AML-193 (cell line): ENCODE measurements around the gene ARID1A.
"Not testable (repeated sequence)": the region's sequence is repeated elsewhere in the genome, so short reads cannot be mapped to it uniquely, and the experiment has no call there.

Source experiments
- DNase-seq, 2 experiments: peaks; one replicate each; lab custom pipeline; 2025; lab: John Stamatoyannopoulos, UW

The ARID1A gene

DNA sequence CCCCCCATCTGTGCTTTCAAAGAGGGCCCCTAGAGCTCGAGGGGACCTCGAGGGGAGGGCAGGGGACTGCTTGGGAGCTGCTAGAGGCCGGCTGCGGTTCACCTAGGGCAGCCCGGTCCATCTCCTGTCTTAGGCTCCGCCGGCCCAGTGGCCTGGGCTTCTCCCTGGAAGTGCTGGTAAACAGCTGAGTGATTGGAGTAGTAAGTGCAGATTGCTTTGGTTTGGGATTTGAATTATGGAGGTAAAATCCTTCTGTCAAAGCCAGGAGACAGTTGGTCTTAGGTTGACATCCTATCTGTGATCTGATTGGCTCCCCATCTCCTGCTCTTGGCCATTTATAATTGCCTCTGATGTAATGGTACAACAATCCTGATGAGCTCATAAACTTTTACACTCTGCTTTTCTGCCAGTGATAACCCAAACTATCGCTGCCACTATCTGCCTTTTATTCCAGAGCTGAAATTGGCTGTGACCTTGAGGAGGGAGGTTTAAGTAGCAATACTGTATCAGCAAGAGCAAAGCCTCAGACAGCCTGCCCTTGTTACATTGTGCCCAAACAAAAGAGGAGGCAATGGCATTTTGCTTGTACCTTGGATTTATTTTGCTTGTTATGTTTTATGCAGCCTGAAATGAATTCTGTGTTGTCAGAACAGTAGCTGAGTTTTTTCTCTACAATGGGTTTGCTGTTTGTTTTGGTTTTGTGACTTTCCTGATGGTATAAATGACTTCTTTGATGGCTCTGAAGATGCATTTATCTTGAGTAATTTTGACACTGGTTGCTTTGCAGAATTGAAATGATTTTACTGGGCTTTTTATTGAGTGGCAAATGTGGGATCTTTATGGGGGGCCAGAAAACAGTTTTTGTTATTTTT lies 2.4 kb downstream of the ARID1A start:
- DNase-seq, result peak; percentile 78 to 81

DNA sequence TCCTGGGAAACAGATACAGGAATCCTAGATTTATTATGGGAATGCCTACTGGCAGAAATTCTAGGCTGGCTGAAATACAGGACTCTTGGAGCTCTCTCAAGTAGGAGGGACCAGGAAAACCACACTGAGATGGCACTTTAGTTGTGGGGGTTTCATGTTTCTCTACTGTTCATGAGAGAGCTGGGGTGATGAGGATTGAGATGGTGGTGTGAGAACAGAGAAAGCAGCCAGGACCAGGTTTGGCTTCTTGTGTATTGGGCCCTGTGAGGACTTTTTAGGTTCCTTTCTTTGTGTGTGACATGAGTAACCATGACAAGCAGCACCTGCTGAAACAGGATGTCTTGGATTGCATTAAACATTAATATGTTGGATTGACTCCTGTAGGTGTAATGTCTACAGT lies 4.9 kb downstream of the ARID1A start:
- DNase-seq, result no peak

DNA sequence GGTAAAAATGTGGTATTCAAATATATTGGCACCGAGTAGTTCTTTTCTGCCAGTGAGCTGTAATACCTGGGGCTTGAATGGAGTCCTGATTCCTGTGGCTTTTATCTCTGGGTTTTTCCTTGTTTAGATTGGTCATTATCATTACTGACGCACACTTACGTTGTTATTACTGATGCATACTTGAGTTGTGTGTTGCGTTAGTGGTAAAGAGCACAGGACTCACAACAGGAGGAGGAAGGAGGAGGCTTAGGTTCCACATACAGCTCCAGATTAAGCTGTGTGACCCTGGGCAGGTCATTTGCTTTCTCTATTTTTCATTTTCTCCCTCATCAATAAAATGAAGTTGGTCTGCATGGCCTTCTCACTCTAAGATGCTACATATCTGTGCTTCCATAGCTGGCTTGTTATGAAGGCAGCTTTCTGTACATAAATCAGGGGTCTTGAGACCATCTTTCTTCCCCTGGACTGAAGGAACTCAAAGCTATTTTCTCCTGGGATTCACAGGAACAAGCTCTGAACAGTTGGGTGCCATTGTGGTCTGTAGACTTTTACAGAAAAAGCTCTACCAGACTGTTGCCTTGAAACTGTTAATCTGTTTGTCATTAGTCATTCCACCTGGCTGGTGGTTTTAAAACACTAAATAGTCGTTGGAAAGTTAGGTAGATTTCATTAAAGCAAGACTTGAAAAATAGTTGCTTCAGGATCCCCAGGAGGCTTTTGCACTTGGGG lies 5.6 kb downstream of the ARID1A start:
- DNase-seq, result no peak

GRCh38 chr1:26701995-26702679 lies 6.3 kb downstream of the ARID1A start:
- no peak for DNase-seq

- DNase-seq, result no peak
Measured at GRCh38 chr1:26702680-26703038, 6.8 kb downstream of the ARID1A start.

GRCh38 chr1:26703478-26703877 lies 7.7 kb downstream of the ARID1A start:
- DNase-seq, result no peak

DNA sequence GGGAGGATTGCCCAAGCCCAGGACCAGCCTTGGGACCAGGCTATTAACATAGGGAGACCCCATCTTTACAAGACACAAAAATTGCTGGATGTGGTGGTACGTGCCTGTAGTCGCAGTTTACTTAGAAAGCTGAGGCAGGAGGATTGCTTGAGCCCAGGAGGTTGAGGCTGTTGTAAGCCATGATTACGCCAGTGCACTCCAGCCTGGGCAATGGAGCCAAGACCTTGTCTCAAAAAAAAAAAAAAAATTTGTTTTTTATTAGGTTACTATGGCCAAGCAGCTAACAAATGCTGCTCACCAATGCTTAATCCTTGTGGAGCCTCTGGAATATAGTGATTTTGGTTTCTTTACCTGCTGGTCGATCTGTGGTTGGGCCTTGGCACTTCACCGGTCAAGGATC lies 8.8 kb downstream of the ARID1A start:
- DNase-seq, result no peak

DNA sequence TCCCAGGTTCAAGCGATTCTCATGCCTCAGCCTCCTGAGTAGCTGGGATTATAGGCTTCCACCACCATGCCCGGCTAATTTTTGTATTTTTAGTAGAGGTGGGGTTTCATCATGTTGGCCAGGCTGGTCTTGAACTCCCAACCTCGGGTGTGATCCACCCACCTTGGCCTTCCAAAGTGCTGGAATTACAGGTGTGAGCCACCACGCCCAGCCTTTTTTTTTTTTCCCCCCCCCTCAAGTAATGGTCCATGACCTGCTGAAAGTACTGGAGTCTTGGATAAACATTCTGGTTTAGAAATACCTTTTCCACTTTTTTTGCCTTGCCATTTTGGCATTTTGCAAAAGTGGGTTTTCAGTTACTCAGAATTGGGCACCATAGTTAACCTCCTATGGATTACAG lies 9.4 kb downstream of the ARID1A start:
- DNase-seq, result not testable (repeated sequence)

DNA sequence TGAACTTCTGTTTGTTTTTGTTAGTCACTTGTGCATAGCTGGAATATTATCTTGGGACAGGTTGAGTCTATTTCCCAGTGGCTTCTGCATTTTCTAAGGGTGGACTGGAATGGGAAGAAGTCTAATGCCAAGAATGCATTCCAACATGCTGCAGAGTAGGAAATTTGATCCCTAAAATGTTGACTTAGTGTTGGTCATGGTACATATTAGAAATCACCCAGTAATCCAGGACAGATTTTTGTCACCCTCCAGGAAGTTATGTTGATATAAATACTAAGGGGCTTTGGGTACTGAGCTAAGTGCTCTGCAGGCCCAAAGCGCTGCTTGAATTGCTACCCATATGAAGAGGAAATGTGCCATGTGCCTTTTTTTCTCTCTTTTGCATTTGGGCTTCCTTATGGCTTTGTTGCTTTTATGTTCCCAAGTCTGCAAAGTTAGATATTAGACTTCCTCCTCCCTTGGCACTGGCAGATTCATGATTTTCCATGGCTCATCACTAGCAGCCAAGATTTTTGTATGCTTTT lies 10.0 kb downstream of the ARID1A start:
- DNase-seq, result no peak

DNA sequence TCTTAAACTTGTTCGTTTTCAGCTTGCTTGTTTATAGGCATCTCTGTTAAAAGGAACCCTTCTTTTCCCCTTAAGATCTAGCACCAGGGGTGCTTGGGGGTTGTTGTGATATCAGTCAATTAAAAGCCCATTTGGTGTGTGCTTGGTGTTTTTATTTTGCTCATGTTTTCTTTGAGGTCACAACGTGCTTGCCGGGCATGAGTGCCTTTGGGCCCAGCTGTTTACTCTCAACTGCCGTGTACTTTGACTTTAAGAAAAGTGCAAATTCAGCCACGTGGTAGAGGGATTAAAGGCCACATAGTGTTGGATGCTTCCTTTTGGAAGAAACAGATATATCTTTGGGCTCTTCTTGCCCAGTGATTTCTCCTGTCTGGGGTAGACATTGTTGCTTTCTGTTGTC lies 10.5 kb downstream of the ARID1A start:
- DNase-seq, result no peak

GRCh38 chr1:26710811-26711210 lies 15.0 kb downstream of the ARID1A start:
- no peak for DNase-seq

DNA sequence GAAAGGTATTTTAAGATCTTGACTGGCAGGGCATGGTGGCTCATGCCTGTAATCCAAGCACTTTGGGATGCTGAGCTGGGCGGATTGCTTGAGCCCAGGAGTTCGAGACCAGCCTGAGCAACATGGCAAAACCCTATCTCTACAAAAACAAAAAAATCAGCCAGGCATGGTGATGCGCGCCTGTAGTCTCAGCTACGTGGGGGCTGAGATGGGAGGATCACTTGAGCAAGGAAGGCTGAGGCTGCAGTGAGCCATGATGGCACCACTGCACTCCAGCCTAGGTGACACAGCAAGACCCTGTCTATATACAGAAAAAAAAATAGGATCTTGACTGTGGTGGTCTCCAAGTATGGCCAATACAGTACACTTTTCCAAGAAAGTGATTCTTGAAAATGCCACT lies 16.0 kb downstream of the ARID1A start:
- no peak for DNase-seq

- DNase-seq, result no peak
Measured at GRCh38 chr1:26717017-26717491, 21.2 kb downstream of the ARID1A start.

- no peak for DNase-seq
Measured at GRCh38 chr1:26719205-26719604, 23.4 kb downstream of the ARID1A start.

- no peak for DNase-seq
Measured at GRCh38 chr1:26721669-26722355, 26.0 kb downstream of the ARID1A start.

GRCh38 chr1:26723013-26723991 lies 27.5 kb downstream of the ARID1A start:
- DNase-seq, result no peak

GRCh38 chr1:26724118-26724517 lies 28.3 kb downstream of the ARID1A start:
- no peak for DNase-seq

GRCh38 chr1:26724926-26725325 lies 29.1 kb downstream of the ARID1A start:
- DNase-seq, result no peak

DNA sequence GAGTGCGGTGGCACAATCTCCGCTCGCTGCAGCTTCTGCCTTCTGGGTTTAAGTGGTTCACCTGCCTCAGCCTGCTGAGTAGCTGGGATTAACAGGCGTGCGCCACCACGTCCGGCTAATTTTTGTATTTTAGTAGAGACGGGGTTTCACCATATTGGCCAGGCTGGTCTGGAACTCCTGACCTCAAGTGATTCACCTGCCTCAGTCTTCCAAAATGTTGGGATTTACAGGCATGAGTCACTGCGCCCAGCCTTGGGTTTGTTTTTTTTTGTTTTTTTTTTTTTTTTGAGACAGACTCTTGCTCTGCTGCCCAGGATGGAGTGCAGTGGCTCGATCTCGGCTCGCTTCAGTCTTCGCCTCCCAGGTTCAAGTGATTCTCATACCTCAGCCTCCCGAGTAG lies 30.1 kb downstream of the ARID1A start:
- DNase-seq, result not testable (repeated sequence)

DNA sequence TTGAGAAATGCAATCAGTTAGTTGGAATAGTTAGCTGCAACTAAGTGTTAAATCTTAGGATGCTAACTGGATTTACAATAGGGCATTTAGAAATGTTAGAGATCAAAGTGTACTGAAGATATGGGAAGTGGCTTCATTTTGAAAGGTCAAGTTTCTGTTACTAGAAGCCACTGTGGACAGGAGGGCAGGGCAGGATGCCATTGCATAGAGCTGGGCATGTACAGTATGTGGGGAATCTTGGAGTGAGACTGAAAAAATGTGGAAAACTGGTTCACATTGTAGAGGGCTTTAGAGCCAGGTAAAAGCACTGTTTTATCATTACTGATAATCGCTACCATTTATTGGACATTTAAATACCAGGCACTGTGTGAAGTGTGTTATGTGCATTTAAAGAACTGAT lies 31.0 kb downstream of the ARID1A start:
- DNase-seq, result no peak

GRCh38 chr1:26727476-26727875 lies 31.7 kb downstream of the ARID1A start:
- DNase-seq, result no peak
